GDM1 (cell line): ENCODE measurements around the gene PTPRN2.
"Not testable (repeated sequence)": the region's sequence is repeated elsewhere in the genome, so short reads cannot be mapped to it uniquely, and the experiment has no call there.

Experiments
- DNase-seq: peaks from one replicate; lab custom pipeline; 2025; lab: John Stamatoyannopoulos, UW

The PTPRN2 gene

GRCh38 chr7:157493017-157493416 lies 1094.6 kb downstream of the PTPRN2 start:
- no peak for DNase-seq

DNA sequence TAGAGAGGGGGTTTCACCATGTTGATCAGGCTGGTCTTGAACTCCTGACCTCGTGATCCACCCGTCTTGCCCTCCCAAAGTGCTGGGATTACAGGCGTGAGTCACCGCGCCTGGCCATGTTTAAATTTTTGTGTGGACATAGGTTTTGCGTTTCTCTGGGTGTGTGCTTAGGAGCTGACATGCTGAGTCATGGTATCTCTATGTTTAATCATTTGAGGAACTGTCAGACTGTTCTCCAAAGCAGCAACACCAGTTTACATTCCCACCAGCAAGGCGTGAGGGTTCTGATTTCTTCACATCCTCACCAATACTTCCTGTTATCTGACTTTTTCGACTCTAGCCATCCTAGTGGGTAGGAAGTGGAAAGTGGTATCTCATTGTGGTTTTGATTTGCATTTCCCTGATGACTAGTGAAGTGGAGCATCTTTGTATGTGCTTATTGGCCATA lies 1097.1 kb downstream of the PTPRN2 start:
- peak; percentile 65 for DNase-seq

GRCh38 chr7:157489870-157490269 lies 1097.8 kb downstream of the PTPRN2 start:
- not testable (repeated sequence) for DNase-seq
